Kidney (tissue), 14 donors: Measurements from ENCODE around the gene DDX24. TPM values are rescaled to one million over a fixed set of nuclear protein-coding genes. Genes with fewer than 3 reads are reported as not detected.

ENCODE experiments used
- DNase-seq, 5 donors: peaks; one replicate each; pipeline ENCODE4 v3.0.0-alpha.2; 2013 to 2020
- FAIRE-seq: peaks from 2 replicates; lab custom pipeline; 2012; peaks lifted over from hg19 to GRCh38; lab: Jason Lieb, UNC
- H3K27ac ChIP-seq, 2 donors: one replicate each; pipeline ENCODE4 v1.7.0; 2013; ENCODE audit warnings: low read depth in 2 of 2, low read length in 2 of 2, inconsistent platforms in 1 of 2
- H3K27me3 ChIP-seq: one replicate; pipeline ENCODE4 v1.7.1; 2013; ENCODE audit warnings: low read length, inconsistent platforms; ENCODE audit not compliant: control insufficient read depth, insufficient read depth
- H3K36me3 ChIP-seq, 3 donors: one replicate each; pipeline versions ENCODE4 v1.7.0 to v1.7.1; 2013; ENCODE audit warnings: low read length in 3 of 3, control low read depth in 1 of 3, inconsistent platforms in 1 of 3; ENCODE audit not compliant: insufficient read depth in 3 of 3, control insufficient read depth in 2 of 3
- H3K4me1 ChIP-seq, 3 donors: one replicate each; pipeline versions ENCODE4 v1.7.0 to v1.7.1; 2013; ENCODE audit warnings: low read length in 3 of 3, inconsistent platforms in 1 of 3, low read depth in 1 of 3; ENCODE audit not compliant: control insufficient read depth in 2 of 3, insufficient read depth in 2 of 3
- H3K4me3 ChIP-seq, 3 donors: one replicate each; pipeline versions ENCODE4 v1.7.0 to v1.8.1; 2013; ENCODE audit warnings: low read length in 3 of 3, control low read depth in 1 of 3, inconsistent platforms in 1 of 3
- H3K9ac ChIP-seq, 3 donors: one replicate each; pipeline versions ENCODE4 v1.7.0 to v1.7.1; 2013; ENCODE audit warnings: low read length in 3 of 3, control low read depth in 1 of 3, inconsistent platforms in 1 of 3
- H3K9me3 ChIP-seq, 3 donors: one replicate each; pipeline versions ENCODE4 v1.7.0 to v1.7.1; 2013; ENCODE audit warnings: low read length in 3 of 3, control low read depth in 1 of 3, inconsistent platforms in 1 of 3; ENCODE audit not compliant: control insufficient read depth in 2 of 3, insufficient read depth in 1 of 3
- intact Hi-C: fragments of 100-400 bp; cut with DNase I; formaldehyde crosslinking; loops from one replicate; pipeline ENCODE4 v1.11.1; 2022
- polyA plus RNA-seq: library from polyadenylated mRNA; stranded (reverse); fragments of 350-450 nt; fragmentation: Illumina TruSeq; extraction: RNeasy Lipid Tissue Mini Kit (QIAGEN cat#74804); gene quantifications from one replicate; pipeline ENCODE4 v1.2.3, GENCODE V29; 2014; ENCODE audit warnings: low read depth, low replicate concordance; ENCODE audit not compliant: insufficient read depth
- total RNA-seq: library from RNA; stranded (reverse); fragmentation: NEBNext Ultra II Directional; extraction: Animal tissue kit (Norgen Biotek cat#: 25700); gene quantifications from one replicate; pipeline ENCODE4 v1.2.1, GENCODE V29; 2021
- TF ChIP-seq, protein P1 (sequence below): IDR thresholded peaks from 3 replicates; pipeline ENCODE4 v1.5.1; 2012; ENCODE audit warnings: mild to moderate bottlenecking, moderate library complexity, borderline replicate concordance; ENCODE audit not compliant: insufficient read depth; ENCODE audit errors: extremely low read depth
- donor health status: control.
- donor health status: control.
- donor health status: control.
- donor health status: control.
- donor health status: control.
- donor health status: DM: yes; HTN: yes; CAD: no.
- donor health status: Normal renal cell carcinoma (clear cell type).

Gene DDX24
- total and polyA plus RNA-seq, 2 donors from 2014 or later = 139 to 193 TPM

DNA sequence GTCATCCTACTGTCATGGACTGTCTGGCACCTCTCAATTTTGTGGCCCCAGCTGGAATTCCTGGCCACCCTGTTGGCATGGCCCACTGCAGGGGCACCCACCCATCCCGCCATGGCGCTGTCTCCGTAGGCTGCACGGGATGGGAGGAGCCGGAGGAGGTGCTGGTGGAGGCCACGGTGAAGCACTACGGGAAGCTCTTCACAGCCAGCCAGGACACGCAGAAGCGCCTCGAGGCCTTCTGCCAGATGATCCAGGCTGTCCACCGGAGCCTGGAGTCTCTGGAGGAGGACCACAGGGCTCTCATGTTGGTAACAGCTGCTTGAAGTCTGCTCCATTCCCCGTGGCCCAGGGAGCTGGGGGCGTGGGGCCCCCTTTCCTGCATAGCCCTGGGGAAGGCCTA lies 80.0 kb downstream of the DDX24 start:
- TF ChIP-seq, protein P1, sequence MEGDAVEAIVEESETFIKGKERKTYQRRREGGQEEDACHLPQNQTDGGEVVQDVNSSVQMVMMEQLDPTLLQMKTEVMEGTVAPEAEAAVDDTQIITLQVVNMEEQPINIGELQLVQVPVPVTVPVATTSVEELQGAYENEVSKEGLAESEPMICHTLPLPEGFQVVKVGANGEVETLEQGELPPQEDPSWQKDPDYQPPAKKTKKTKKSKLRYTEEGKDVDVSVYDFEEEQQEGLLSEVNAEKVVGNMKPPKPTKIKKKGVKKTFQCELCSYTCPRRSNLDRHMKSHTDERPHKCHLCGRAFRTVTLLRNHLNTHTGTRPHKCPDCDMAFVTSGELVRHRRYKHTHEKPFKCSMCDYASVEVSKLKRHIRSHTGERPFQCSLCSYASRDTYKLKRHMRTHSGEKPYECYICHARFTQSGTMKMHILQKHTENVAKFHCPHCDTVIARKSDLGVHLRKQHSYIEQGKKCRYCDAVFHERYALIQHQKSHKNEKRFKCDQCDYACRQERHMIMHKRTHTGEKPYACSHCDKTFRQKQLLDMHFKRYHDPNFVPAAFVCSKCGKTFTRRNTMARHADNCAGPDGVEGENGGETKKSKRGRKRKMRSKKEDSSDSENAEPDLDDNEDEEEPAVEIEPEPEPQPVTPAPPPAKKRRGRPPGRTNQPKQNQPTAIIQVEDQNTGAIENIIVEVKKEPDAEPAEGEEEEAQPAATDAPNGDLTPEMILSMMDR = no peak
- Histone ChIP-seq H3K27ac (no peak overlapping the region), H3K4me3 (no peak overlapping the region), H3K9ac (no peak overlapping the region), H3K9me3 (no peaks in the 10 kb centered on the region), H3K27me3 (peaks cover 3% of the 10 kb centered on the region), H3K36me3 (no peaks in the 10 kb centered on the region), H3K4me1 (peaks cover 0 to 4% (median 3%) of the 10 kb centered on the region in 3 donors)
- no peak for FAIRE-seq
- peak in 1 of 5 donors; percentile 31 for DNase-seq
- intact Hi-C loops = loop anchor here (5.0 kb wide), 1 partner anchor 64 kb away; no protein-coding TSS in a partner anchor

- intact Hi-C loops = loop anchor here (5.0 kb wide), 1 partner anchor 63 kb away; no protein-coding TSS in a partner anchor
Observed at GRCh38 chr14:94000267-94000666, 80.7 kb downstream of the DDX24 start.

DNA sequence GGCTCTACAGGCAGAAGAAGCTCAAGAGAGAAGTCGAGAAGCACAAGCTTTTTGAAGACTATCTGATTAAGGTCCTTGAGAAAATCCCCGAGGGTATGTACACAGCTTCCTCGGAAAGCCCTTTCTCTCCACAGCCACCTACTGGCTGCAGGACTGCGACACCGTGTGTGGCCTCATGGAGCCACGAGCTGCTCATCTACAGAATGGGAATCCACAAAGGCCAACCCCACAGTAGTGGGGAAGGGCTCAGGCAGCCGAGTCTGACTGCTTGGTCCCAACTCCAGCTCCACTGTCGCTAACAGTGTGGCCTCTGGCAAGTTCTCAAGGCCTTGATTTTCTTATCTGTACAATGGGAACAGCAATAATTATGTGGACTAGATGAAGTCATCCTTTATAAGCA lies 81.4 kb downstream of the DDX24 start:
- H3K4me1 ChIP-seq = peaks cover 0 to 4% (median 3%) of the 10 kb centered on the region in 3 donors
- H3K36me3 ChIP-seq = no peaks in the 10 kb centered on the region
- peaks cover 3% of the 10 kb centered on the region for H3K27me3 ChIP-seq
- H3K27ac ChIP-seq = no peak overlapping the region
- DNase-seq (no peak), FAIRE-seq (no peak)
- no peak overlapping the region for H3K4me3 ChIP-seq
- intact Hi-C loops = loop anchor here (5.0 kb wide), 1 partner anchor 52 kb away; no protein-coding TSS in a partner anchor
- H3K9me3 ChIP-seq = no peaks in the 10 kb centered on the region
- TF ChIP-seq, protein P1 = no peak
- H3K9ac ChIP-seq = no peak overlapping the region

More at GRCh38 chr14:94000267-94000666, 80.7 kb downstream of the DDX24 start:
- Histone ChIP-seq H3K36me3 (no peaks in the 10 kb centered on the region), H3K27me3 (peaks cover 3% of the 10 kb centered on the region), H3K9me3 (no peaks in the 10 kb centered on the region), H3K27ac (no peak overlapping the region), H3K9ac (no peak overlapping the region), H3K4me3 (no peak overlapping the region), H3K4me1 (peaks cover 0 to 4% (median 3%) of the 10 kb centered on the region in 3 donors)
- DNase-seq = no peak
- FAIRE-seq = no peak
- TF ChIP-seq, protein P1 = no peak

GRCh38 chr14:93998871-93999403 lies 82.1 kb downstream of the DDX24 start:
- TF ChIP-seq, protein P1 = no peak
- no peak overlapping the region for H3K9ac ChIP-seq
- FAIRE-seq (no peak), DNase-seq (no peak)
- intact Hi-C loops = loop anchor here (5.0 kb wide), 1 partner anchor 52 kb away; no protein-coding TSS in a partner anchor
- H3K36me3 ChIP-seq = no peaks in the 10 kb centered on the region
- H3K4me1 ChIP-seq = peaks cover 0 to 4% (median 3%) of the 10 kb centered on the region in 3 donors
- H3K27ac ChIP-seq = no peak overlapping the region
- H3K27me3 ChIP-seq = peaks cover 3% of the 10 kb centered on the region
- no peak overlapping the region for H3K4me3 ChIP-seq
- H3K9me3 ChIP-seq = no peaks in the 10 kb centered on the region
